ENCODE data around the gene CCDC9B. TPM values are rescaled to one million over a fixed set of nuclear protein-coding genes. Genes with fewer than 3 reads are reported as not detected.
A peak's percentile ranks its signal among the peaks of the same experiment; 100 is the strongest.

CCDC9B gene
- total RNA-seq, 1 experiment from 2014 or later, result 1.4 TPM

DNA sequence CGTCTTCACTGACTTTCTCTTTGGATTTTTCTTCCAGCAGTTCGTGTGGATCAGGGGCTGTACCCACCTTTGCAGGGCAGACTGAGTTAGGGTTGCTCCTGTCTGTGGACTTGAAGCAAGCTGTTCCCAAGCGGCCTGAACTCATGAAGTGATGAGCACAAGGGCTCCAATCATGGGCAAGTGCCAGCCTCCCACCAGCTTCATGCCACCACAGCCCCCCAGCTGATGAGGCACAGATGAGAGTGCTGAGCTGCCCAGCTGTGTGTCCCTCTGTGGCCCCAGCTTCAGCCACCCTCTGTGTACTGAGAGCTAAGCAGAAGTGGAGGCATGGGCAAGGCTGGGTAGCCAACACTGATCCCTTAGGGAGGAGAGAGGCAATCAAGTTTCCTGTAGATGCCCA is 29.7 kb downstream of the CCDC9B start:
- TF ChIP-seq ZNF671 (CRISPR knock-in tag; IDR thresholded peaks at IDR 0.05), result no peak
- no peak for TF ChIP-seq ETV6 (CRISPR knock-in tag; IDR thresholded peaks at IDR 0.05)
- TF ChIP-seq, protein P1, sequence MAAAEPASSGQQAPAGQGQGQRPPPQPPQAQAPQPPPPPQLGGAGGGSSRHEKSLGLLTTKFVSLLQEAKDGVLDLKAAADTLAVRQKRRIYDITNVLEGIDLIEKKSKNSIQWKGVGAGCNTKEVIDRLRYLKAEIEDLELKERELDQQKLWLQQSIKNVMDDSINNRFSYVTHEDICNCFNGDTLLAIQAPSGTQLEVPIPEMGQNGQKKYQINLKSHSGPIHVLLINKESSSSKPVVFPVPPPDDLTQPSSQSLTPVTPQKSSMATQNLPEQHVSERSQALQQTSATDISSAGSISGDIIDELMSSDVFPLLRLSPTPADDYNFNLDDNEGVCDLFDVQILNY (CRISPR knock-in tag; IDR thresholded peaks at IDR 0.05), result no peak
- TF ChIP-seq FOXP1 (CRISPR knock-in tag; IDR thresholded peaks at IDR 0.05; ENCODE audit: borderline replicate concordance), result no peak
- TF ChIP-seq SMAD3 (CRISPR knock-in tag; IDR thresholded peaks at IDR 0.05; ENCODE audit: borderline replicate concordance), result no peak
- no peak for TF ChIP-seq STAT6 (CRISPR knock-in tag; conservative IDR thresholded peaks at IDR 0.05; ENCODE audit: low read depth)
- TF ChIP-seq GABPB1 (CRISPR knock-in tag; IDR thresholded peaks at IDR 0.05), result no peak
- no peak for TF ChIP-seq MXD4 (CRISPR knock-in tag; IDR thresholded peaks at IDR 0.05; ENCODE audit: borderline replicate concordance)
- TF ChIP-seq TCF7 (CRISPR knock-in tag; IDR thresholded peaks at IDR 0.05; ENCODE audit: low read depth), result no peak
- CTCF ChIA-PET, result interaction anchor here (0.9 to 17.8 kb wide), 6 partner anchors 10 to 229 kb away, joined by 3 to 690 read pairs (median 68); partner anchors contain the start of genes ANKRD63 and INAFM2
- peaks cover 35% of the 10 kb centered on the region for H3K4me1 Mint-ChIP-seq
- H3K9me3 Mint-ChIP-seq, result no peaks in the 10 kb centered on the region
- ATAC-seq (no peak), DNase-seq (ENCODE audit: low spot score) (no peak)
- POLR2A ChIA-PET, result no interaction called here
- no peaks in the 10 kb centered on the region for H3K36me3 Mint-ChIP-seq
- peaks cover 19% of the 10 kb centered on the region for H3K27me3 Mint-ChIP-seq (ENCODE audit: low read depth)
- H3K27ac Mint-ChIP-seq, result no peak overlapping the region
- no peak overlapping the region for H3K4me3 Mint-ChIP-seq

GRCh38 chr15:40310001-40310959 is 30.5 kb downstream of the CCDC9B start:
- DNase-seq (ENCODE audit: low spot score), result peak; percentile 85
- no peaks in the 10 kb centered on the region for H3K36me3 Mint-ChIP-seq
- ChIA-PET POLR2A (interaction anchor here (1.5 kb wide), 1 partner anchor 31 kb away, joined by 8 read pairs; no protein-coding TSS in a partner anchor), CTCF (interaction anchor here (0.5 to 17.8 kb wide), 22 partner anchors 9 to 270 kb away, joined by 3 to 690 read pairs (median 8); partner anchors contain the start of genes ANKRD63, CCDC9B, INAFM2 and PAK6)
- peaks cover 35% of the 10 kb centered on the region for H3K4me1 Mint-ChIP-seq
- H3K9me3 Mint-ChIP-seq, result no peaks in the 10 kb centered on the region
- H3K27me3 Mint-ChIP-seq (ENCODE audit: low read depth), result peaks cover 14% of the 10 kb centered on the region
- ATAC-seq, result peak; percentile 67
- H3K4me3 Mint-ChIP-seq, result no peak overlapping the region; the same call in 1 of the 2 replicates
- H3K27ac Mint-ChIP-seq, result no peak overlapping the region
- TF ChIP-seq ZNF263 (CRISPR knock-in tag; IDR thresholded peaks at IDR 0.05; ENCODE audit: low read depth) (no peak), NR3C1 (CRISPR knock-in tag; conservative IDR thresholded peaks at IDR 0.05; ENCODE audit: low read depth) (no peak), ZNF671 (CRISPR knock-in tag; IDR thresholded peaks at IDR 0.05) (no peak), HMGA2 (CRISPR knock-in tag; IDR thresholded peaks at IDR 0.05) (no peak), ZNF396 (CRISPR knock-in tag; IDR thresholded peaks at IDR 0.05; ENCODE audit: borderline replicate concordance) (no peak), ZBTB43 (CRISPR knock-in tag; IDR thresholded peaks at IDR 0.05) (no peak), CREM (CRISPR knock-in tag; IDR thresholded peaks at IDR 0.05) (no peak), SOX15 (CRISPR knock-in tag; IDR thresholded peaks at IDR 0.05) (no peak), ZSCAN18 (CRISPR knock-in tag; IDR thresholded peaks at IDR 0.05) (no peak)
- TF ChIP-seq, protein P2, sequence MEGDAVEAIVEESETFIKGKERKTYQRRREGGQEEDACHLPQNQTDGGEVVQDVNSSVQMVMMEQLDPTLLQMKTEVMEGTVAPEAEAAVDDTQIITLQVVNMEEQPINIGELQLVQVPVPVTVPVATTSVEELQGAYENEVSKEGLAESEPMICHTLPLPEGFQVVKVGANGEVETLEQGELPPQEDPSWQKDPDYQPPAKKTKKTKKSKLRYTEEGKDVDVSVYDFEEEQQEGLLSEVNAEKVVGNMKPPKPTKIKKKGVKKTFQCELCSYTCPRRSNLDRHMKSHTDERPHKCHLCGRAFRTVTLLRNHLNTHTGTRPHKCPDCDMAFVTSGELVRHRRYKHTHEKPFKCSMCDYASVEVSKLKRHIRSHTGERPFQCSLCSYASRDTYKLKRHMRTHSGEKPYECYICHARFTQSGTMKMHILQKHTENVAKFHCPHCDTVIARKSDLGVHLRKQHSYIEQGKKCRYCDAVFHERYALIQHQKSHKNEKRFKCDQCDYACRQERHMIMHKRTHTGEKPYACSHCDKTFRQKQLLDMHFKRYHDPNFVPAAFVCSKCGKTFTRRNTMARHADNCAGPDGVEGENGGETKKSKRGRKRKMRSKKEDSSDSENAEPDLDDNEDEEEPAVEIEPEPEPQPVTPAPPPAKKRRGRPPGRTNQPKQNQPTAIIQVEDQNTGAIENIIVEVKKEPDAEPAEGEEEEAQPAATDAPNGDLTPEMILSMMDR (IDR thresholded peaks at IDR 0.05), result peak; percentile 63; the same call in 1 of the 2 replicates
- TF ChIP-seq, protein P3, sequence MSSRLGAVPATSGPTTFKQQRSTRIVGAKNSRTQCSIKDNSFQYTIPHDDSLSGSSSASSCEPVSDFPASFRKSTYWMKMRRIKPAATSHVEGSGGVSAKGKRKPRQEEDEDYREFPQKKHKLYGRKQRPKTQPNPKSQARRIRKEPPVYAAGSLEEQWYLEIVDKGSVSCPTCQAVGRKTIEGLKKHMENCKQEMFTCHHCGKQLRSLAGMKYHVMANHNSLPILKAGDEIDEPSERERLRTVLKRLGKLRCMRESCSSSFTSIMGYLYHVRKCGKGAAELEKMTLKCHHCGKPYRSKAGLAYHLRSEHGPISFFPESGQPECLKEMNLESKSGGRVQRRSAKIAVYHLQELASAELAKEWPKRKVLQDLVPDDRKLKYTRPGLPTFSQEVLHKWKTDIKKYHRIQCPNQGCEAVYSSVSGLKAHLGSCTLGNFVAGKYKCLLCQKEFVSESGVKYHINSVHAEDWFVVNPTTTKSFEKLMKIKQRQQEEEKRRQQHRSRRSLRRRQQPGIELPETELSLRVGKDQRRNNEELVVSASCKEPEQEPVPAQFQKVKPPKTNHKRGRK (CRISPR knock-in tag; IDR thresholded peaks at IDR 0.05; ENCODE audit: borderline replicate concordance), result no peak

Measured in WTC11 (cell line).